LNCaP clone FGC (cell line): ENCODE results near the gene FXYD5.

Experiments used
- DNase-seq: peaks from one replicate; pipeline ENCODE4 v3.0.0-alpha.2; 2011; ENCODE audit warnings: low read depth
- H3K4me3 ChIP-seq: 2 replicates; pipeline ENCODE4 v1.5.1; 2011; ENCODE audit warnings: mild to moderate bottlenecking, low read depth, low read length, control low read depth
- TF ChIP-seq, protein P1 (sequence below): IDR thresholded peaks from 2 replicates; pipeline ENCODE4 v1.5.1; 2012; ENCODE audit warnings: mild to moderate bottlenecking; ENCODE audit not compliant: control insufficient read depth, insufficient read depth; ENCODE audit errors: extremely low read depth

FXYD5 gene

DNA sequence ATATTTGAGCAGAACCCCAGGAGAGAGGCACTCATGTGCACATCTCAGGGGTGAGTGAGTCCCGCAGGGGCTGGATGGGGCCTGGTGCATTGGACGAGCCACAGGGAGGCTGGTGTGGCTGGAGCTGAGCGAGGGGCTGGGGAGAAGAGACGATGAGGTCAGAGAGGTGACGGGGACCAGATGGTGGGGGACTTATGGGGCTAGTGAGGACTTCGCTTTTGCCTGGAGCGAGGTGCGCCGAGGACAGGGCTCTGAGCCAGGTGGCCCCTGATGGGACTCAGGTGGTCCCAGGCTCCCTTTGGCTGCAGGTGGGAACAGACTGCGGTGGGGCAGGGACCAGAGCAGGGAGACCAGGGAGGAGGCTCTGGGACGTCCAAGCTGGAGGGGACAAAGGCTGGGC lies 45.8 kb upstream of the FXYD5 start:
- no peak for DNase-seq
- TF ChIP-seq, protein P1, sequence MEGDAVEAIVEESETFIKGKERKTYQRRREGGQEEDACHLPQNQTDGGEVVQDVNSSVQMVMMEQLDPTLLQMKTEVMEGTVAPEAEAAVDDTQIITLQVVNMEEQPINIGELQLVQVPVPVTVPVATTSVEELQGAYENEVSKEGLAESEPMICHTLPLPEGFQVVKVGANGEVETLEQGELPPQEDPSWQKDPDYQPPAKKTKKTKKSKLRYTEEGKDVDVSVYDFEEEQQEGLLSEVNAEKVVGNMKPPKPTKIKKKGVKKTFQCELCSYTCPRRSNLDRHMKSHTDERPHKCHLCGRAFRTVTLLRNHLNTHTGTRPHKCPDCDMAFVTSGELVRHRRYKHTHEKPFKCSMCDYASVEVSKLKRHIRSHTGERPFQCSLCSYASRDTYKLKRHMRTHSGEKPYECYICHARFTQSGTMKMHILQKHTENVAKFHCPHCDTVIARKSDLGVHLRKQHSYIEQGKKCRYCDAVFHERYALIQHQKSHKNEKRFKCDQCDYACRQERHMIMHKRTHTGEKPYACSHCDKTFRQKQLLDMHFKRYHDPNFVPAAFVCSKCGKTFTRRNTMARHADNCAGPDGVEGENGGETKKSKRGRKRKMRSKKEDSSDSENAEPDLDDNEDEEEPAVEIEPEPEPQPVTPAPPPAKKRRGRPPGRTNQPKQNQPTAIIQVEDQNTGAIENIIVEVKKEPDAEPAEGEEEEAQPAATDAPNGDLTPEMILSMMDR: no peak
- no peak overlapping the region for H3K4me3 ChIP-seq

DNA sequence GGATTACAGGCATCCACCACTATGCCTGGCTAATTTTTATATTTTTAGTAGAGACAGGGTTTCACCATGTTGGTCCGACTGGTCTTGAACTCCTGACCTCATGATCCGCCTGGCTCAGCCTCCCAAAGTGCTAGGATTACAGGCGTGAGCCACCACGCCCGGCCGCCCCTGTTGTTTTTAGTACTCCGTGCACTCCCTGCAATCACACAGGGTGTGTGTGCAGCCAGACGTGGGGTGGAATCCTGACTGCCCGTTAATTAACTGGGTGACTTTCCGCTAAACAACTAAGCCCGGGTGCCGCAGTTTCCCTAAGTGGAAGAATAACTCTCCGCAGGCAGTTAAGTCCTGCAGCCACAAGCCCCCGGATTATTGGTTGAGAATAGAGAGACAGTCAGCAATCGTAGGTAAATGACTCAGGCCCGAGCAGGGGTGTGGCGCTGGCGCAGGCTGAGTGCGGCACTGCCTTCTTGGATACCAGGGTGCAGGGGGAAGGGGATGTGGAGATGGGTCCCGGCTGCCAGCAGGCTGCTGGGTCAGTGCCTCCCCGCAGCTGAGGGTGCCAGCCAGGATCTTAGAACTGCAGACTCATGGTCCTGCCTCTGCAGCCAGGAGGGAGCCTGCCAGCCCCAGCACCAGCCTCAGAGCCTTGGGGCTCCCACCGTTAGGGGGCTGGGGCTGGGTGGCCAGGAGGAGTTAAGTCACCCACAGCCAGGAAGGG lies 45.0 kb upstream of the FXYD5 start:
- no peak overlapping the region for H3K4me3 ChIP-seq
- TF ChIP-seq, protein P1: no peak
- no peak for DNase-seq

DNA sequence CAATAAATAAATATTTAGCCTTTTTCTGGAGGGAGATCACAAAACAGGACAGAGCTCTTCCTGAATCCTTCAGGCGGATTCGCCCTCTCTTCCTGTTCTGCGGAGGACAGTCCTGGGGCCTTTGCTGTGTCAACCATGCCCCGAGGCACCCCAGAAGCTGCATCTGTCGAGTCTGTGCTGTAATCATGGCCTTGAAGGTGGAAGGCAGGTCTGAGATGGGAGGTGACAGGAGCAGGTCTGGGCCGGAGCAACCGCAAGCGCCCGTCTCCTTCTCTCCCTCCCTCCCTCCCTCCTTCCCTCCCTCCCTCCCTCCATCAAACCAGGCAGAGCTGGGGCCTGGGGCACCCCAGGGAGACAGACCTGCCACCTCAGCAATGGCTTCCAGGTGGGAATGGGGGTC lies 43.6 kb upstream of the FXYD5 start:
- DNase-seq: no peak
- no peak overlapping the region for H3K4me3 ChIP-seq
- TF ChIP-seq, protein P1: no peak

DNA sequence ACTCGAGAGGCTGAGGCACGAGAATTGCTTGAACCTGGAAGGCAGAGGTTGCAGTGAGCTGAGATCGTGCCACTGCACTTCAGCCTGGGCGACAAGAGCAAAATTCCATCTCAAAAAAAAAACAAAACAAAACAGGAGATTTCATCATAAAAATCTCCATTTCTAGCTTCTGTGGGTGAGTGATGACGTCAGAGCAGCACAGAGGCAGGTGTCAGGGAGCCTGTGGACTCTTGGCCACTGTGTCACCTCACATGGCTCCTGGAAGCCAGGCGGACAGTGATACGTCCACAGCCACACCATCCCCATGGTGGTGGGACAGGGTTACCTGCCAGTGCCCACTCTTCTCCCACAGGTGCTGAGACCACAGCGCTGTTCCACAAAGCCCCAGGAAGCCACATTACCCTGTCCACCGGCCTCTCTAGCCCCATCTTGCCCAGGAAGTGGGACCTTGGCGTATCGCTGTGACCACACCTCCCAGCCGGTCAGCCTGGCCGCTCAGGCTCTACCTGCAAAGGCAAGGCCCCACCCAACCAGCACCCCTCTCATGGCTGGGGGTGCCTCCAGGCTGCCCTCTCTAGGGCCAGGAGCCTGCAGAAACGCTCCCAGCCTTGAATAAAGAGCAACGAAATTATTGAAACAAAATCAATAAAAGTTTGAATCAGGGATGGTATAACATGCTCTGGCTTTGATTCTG lies 41.4 kb upstream of the FXYD5 start:
- no peak overlapping the region for H3K4me3 ChIP-seq
- TF ChIP-seq, protein P1: no peak
- no peak for DNase-seq

DNA sequence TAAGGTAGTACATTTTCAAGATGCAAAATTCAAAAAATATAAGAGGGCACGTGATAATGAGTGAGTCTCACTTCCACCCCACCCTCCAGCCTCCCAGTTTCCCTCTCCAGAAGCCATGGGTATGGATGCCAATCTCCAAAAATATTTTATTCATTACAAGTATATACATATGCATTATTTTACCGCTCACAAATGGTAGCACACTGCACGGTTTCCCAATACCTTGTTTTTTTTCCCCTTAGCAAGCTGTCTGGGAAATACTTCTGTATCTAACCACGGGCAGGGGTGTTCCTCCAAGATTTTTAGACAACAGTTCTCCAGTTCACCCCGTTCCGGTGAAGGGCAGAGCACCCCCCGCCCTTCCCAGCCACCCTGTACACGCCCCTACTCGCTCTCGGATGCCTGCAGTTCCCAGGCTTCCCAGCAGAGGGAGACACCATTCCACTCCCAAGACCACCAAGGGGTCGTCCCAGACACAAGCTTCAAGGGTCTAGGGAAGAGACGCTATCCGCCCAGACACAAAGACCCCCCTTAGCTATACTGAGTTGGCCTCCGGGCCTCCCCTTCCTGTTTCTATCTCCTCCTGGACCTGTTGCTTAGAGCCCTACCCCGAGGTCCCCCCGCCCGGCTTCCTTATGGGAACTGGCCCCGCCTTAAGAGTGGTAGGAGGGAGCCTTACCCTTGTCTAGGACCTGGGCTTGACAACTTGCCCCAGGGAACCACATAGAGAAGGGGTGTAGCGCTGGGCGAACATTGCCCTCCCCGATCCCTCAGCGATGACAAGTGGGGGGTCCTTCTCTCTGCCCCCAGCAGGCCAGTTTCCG lies 40.0 kb upstream of the FXYD5 start:
- TF ChIP-seq, protein P1: peak; percentile 87
- H3K4me3 ChIP-seq: peak overlapping the region; percentile 62
- no peak for DNase-seq

DNA sequence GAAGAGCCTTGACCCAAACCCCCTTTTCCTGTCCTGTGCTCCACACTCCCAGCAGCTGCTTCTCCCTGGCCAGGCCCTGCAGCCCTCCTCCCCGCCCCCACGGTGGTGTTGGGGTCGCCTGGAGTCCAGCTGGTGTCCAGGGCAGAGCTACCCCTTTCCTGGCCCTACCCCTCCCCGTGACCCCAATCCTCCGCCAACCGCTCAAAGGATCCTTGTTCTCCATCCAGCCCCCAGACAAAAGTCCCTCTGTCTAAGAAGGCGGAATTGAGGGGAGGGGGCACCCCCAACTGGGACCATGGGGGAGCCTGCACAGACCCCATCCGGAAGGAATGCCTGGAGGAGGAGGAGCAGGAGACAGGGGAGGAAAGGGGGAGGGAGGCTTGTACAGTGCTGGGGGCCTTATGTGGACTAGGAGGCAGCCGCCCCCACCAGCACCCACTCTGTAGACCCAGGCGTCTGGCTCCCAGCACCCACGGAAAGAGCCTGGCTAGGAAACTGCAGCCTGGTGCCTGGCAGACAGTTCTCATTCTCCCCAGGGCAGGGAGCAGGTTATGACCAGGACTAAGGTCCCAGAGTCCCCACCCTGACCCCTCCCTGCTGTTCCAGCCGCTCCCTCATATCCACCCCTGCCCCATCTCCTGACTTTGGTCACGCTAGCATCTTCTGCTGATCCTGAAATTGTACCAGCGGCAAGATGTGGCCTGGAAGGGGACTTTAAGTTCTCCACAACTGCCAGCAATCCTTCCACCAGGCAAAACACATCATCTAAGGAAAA lies 39.2 kb upstream of the FXYD5 start, which contains the start of gene FXYD3:
Gene FXYD3 (plus strand): TSS at position 647 of the 775 bp plus-strand sequence. CDS start 3,554 bp downstream, outside the sequence.
- no peak for DNase-seq
- TF ChIP-seq, protein P1: no peak
- peak within 1 kb of the TSS; percentile 62 for H3K4me3 ChIP-seq
